ENCODE results near the gene CXCR5.

Gene CXCR5

DNA sequence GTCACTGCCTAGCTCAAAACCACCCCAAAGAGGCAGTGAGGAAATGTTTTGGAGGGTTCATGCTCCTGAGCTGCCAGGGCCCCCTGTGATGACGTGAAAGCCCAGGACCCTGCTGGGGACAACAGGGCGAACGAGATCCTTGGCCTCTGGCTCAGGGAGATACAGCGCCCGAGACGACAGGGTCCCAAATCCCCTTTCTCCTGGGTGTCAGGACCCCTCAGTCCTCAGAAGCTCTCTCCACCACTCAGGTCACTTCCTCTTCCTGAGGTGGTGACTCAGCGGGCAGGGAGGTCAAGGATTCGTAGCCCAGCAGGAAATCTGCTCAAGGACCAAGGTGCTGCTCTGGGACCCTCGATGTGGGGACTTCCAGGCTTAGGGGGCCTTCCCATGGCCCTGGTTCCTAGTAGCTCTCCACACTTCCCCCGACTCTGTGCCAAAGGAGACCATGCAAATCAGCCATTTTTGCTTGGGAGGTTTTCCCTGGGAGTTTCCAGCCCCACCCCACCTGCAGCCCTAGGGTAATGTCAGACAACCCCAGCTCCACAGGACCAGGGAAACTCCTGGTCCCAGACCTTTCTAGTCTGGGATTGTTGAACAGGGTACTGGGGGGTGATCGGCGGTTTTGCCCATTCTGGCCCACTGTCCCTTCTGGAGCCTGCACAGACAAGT is 29.2 kb downstream of the CXCR5 start:
- DNase-seq (ENCODE audit: low read depth) = no peak

- no peak for DNase-seq (ENCODE audit: low read depth)
Observed at GRCh38 chr11:118913411-118914125, 29.9 kb downstream of the CXCR5 start.

DNA sequence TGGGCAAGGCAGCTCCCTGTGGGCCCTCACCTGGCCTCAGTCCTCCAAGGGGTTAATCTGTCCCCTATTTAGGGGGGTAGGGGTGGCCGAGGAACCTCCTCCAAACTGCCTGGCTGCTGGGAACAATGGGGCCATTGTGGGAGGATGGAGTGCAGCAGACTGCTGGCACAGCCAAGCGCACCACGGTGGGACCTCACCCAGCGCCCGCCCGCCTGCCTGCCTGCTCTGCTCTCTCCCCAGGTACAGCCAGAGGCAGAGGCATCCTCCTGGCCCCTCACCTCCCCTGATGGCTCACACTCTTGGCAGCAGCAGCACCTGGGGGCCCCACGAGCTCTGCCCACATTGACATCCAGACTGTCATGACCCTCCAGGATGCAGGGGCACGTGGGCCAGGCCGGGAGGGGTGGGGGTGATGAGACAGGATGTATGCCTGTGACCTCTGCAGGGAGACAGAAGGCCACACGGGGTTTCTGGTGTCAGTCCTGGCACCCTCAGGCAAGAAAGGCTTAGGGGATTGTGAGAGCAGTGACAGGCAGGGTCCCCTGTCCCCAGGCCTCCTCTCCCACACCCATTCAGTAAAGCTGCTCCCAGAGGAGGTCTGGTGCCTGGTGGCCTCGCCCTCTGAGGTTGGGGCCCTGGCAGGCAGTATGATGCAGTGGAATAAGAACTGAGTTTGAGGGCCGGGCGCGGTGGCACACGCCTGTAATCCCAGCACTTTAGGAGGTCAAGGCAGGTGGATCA is 30.7 kb downstream of the CXCR5 start:
- no peak for DNase-seq (ENCODE audit: low read depth)

- no peak for DNase-seq (ENCODE audit: low read depth)
Observed at GRCh38 chr11:118914987-118915386, 31.3 kb downstream of the CXCR5 start.

- no peak for DNase-seq (ENCODE audit: low read depth)
Observed at GRCh38 chr11:118915396-118915795, 31.7 kb downstream of the CXCR5 start.

DNA sequence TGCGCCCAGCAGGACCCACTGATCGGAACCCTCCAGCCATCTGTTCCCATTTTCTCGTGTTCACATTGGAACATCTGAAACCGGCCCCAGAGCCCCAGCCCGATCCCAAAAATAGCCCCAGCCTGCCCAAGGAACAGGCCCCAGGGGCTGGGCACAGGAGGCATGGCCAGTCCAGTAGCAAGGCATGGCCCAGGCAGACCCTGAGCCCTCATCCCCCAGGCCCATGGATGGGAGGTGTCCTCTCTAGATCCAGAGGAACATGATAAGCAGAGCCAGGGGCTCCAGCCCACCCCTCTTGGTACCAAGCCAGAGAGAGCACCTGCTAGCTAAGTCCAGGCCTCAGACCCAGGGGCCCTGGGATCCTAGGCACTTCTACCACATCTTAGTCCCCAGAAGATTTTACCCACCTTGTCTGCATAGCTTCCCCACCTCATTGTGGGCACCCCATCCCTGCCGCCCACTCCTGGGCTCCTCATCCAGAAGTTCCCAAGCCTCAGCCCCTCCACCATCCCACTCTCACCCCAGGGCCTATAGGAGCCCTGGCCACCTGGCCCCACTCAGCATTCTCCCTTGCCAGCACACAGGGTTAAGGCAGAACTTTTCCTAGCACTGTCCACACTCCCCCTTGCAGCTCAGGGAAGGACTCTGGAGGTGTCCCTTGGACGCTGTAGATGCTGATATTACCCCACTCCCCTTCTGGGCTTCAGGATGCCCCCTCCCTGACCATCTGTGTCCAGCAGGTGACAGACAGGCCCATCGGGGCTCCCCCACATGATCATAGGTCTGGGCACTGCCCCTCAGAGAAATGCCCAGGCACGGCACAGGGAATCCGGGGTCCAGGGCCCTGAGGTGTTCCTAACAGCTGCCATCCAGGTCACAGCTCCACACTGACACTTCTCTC is 32.5 kb downstream of the CXCR5 start:
- DNase-seq (ENCODE audit: low read depth) = no peak

DNA sequence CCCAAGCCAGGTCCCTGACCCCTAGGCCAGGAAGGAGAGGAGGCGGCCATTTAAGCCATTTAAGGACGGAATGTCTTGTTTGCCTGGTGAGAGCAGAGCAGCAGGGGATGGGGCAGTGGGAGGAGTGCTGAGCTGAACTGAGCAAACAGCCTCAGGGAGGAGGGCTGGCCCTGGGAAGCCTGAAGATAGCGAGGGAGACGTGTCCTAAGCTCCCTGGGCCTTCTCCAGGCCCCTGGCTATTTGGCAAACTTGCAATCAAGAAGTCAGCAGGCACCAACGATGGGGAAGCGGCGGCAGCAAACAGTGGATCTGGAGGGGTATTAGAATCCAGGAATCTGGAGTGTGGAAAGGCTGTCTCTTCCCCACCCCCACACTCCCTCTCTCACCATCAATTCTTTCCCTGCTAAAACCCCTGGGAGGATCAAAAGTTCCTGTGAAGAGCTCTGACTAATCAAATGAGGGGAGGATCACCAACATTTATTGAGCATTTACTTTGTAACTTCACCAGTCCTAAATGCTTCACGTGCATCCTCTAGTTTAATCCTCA is 33.2 kb downstream of the CXCR5 start:
- no peak for DNase-seq (ENCODE audit: low read depth)

- DNase-seq (ENCODE audit: low read depth) = no peak
Observed at GRCh38 chr11:118917481-118918127, 33.9 kb downstream of the CXCR5 start.

DNA sequence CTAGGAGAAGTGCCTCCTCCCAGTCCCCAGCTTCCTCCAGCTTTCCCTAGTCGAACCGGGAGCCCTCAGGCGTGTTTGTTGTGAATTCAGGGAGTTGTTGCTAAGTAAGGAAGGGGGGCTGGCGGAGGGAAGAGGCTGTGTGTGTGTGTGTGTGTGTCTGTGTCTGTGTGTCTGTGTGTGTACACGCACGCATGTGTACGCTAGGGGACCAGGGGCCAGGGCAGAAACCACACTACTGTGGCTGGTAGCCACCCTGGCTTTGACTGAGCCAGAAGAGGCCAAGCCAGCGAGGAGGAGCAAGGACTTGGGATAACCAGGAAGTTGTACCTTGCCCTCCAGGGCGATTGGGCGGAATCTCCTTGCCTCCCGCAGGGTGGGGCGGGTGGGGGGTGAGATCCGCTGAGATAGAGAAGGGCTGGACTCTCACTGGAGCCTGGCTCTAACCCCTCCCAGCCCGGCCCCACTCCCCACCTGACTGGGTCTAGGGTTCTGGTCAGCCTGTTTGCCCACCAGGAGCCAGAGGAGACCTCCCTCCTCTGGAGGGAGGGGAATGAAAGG is 34.5 kb downstream of the CXCR5 start:
- DNase-seq (ENCODE audit: low read depth) = no peak

DNA sequence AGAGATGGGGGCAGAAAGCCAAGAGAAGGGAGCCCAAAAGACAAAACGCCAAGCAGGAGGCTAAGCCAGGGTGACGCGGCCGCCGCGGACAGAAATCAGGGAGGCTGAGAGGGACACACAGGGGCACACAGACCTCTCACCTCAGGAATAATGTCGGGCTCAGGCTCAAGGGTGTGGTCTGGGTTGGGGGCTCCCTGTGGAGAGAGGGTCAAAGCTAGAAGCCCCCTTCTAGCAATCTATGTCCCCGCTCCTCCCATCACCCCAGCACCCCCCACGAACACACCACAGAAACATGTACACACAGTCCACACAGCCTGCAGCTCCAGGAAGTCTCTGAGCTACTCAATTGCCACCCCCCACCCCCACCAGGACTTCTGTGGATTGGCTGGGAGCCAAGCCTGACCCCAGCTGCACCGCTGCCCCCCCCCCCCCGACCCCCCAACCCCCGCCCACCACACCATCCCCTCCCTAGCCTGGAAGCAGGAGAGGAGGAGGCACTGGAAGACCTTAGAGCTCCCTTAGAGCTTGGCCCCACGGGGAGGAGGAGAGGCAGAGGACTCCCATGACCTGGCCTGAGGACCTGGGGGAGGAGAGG is 35.1 kb downstream of the CXCR5 start:
- DNase-seq (ENCODE audit: low read depth) = no peak

GRCh38 chr11:118921121-118921928 is 37.6 kb downstream of the CXCR5 start:
- no peak for DNase-seq (ENCODE audit: low read depth)

DNA sequence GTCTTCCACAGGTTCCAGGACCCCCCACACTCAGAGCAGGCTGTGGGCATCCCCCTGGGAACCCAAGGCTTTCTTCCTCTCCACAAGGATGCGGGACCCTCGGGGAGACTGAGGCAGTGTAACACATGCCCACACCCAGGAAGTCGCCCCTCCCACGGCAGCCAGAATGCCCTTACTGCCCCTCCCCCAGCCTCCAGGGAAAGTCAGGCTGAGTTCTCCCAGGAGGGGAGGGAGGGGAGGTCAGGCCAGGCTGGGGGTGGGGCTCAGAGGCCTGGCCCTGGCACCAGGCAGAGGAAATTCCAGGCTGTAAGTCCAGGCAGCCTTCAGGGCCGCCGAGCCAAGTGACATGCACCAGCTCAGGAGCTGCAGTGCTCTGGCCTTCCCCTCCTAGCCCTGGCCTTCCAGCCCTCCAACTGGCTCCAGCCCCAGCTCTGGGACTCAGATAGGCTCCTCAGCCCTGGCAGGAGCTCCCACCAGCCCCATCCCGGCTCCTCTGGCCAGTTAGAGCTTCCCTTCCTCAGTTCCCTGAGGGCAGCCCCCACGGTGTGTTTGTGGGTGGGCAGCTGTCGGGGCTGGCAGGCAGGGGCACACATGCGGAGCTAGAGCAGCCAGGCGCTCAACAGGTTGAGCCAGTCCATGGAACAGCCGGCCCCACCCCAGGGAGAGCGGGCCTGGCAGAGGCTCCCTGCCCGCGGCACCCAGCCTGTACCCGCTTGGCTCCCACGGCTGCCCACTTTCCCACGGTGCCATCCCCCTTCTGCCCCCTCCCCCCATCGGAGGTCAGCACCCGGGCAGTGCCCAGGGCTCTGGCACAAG is 38.4 kb downstream of the CXCR5 start:
- no peak for DNase-seq (ENCODE audit: low read depth)

DNA sequence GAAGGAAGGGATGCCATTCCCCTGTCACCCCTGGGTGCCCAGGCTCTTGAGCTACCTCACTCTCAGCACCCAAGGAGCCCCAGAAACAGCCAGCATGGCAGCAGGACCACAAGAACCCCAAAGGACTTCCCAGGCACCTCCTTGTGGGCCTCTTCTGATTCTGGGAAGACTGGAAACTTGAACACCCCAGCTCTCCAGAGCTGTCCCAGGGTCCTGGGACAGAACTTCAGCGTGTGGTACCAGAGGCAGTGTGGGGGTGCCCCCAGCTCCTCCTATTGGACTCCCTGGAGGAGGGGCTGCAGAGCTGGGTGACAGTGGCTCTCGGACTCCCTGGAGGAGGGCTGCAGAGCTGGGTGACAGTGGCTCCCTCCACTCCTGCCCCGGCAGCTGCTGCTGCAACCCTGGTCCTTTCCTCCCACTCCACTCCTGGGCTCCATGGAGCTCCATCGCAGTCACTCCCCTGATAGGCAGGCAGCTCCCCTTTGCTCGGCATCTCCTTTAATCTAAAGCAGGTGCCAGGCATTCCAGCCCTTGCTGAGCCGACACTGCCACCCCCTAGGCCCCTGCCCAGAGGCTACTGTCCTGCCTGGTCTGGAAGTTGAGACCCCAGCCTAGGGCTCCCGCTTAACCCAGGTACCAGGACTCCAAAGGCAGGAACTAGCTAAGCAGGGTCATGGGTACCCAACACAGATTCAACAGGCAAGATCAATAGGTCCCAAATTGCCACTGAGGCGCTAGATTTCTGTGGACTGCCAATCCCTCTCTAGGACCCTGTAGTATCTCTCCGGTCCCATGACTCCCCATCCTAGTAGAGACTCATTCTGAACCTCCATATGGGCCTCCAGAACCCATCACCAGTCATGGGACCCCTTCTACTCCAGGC is 39.3 kb downstream of the CXCR5 start:
- no peak for DNase-seq (ENCODE audit: low read depth)

DNA sequence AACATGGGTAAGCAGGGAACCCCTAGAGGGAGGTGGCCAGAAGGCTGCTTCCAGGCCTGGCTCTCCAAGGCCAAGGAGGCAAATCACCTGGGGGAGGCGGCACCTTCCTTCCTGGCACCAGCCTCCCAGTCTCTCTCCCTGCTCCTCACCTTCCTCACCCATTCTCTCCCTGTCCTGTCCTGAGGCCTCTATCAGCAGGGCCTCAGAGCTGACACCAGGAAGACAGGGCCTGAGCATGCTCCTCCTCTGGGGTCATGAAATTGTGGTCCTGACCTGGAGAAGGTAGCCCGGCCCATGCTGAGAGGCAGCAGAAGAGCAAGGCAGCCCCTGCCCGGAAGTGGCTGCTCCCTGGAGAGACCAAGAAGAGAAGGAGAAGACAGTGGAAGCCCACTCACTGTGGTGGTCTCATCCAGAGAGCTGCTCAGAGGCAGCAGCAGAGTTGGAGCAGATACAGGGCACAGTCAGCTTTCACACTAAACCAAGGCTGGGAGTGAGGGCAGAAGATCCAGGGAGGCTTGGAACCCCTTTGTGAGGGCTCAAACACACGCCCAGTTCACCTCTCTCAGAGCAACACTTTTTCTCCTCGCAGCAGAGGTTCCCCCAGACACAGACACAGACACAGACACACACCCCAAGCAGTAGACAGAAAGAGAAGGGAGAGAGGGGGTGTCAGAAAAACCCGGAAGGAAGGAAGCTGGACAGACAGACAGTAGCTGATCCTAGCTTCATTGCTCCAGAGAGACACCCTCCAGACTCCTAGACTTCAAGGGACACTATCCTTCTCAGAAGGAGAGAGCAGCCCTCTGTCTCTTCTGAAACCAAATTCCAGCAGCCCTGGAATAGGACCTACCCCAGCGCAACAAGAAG is 40.3 kb downstream of the CXCR5 start:
- no peak for DNase-seq (ENCODE audit: low read depth)

GRCh38 chr11:118924591-118925585 is 41.2 kb downstream of the CXCR5 start:
- DNase-seq (ENCODE audit: low read depth) = no peak
